Measurements from ENCODE around the gene GPR87. TPM values are rescaled to one million over a fixed set of nuclear protein-coding genes. Genes with fewer than 3 reads are reported as not detected.

The GPR87 gene
- total and polyA plus RNA-seq, 9 of the 15 experiments (the other 6 are each of a cell fraction or from before 2014, with no cell fraction given): not detected

DNA sequence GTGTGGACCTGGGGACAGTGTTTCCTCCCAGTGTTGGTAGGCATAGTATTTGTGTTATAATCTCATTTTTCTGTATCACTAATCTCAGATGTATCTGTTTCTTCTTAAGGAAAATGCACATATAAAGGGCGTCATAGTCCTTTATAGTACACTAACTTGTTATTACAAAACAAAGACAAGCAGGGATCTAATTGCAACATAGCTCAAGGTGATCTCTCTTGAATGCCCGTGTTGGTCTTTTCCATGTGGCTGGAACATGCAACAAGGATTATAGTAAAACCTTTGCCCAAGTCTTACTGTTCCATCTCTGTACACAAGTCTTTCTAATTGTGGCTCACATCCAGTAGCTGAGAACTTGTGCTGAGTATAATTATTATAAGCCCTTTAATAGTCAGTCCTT, 3.5 kb upstream of the GPR87 start:
- no peaks in the 10 kb centered on the region for H3K9me3 ChIP-seq (replicated peaks; ENCODE audit: control insufficient read depth, insufficient read depth, low read depth, low read length)
- intact Hi-C loops (cut with micrococcal nuclease) (no loop called here), in situ Hi-C loops (cut with MboI) (no loop called here)
- no peaks in the 10 kb centered on the region for H3K9me1 ChIP-seq (ENCODE audit: control insufficient read depth, insufficient read depth, low read length)
- H3K4me2 ChIP-seq (ENCODE audit: insufficient read depth, low read length): no peak overlapping the region
- no peaks in the 10 kb centered on the region for H3K79me2 ChIP-seq (ENCODE audit: control insufficient read depth, insufficient read depth, low read length)
- H3K4me1 ChIP-seq (replicated peaks in 1 of 2; ENCODE audit: control insufficient read depth in 2 of 2, insufficient read depth in 2 of 2, low read length in 2 of 2): no peaks in the 10 kb centered on the region
- DNase-seq (ENCODE audit: extremely low read depth in 1 of 4, low spot score in 3 of 4) (no peak), FAIRE-seq (no peak), ATAC-seq (no peak)
- TF ChIP-seq ZNF830 (CRISPR knock-in tag; IDR thresholded peaks at IDR 0.05): no peak
- no peak for TF ChIP-seq KLF10 (CRISPR knock-in tag; IDR thresholded peaks at IDR 0.05)
- no peak for TF ChIP-seq TBP (optimal IDR thresholded peaks at IDR 0.05; ENCODE audit: low read depth, low read length)
- no peak for TF ChIP-seq ZBTB33 (CRISPR knock-in tag; IDR thresholded peaks at IDR 0.05)
- TF ChIP-seq, protein P1, sequence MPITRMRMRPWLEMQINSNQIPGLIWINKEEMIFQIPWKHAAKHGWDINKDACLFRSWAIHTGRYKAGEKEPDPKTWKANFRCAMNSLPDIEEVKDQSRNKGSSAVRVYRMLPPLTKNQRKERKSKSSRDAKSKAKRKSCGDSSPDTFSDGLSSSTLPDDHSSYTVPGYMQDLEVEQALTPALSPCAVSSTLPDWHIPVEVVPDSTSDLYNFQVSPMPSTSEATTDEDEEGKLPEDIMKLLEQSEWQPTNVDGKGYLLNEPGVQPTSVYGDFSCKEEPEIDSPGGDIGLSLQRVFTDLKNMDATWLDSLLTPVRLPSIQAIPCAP (CRISPR knock-in tag; IDR thresholded peaks at IDR 0.05; ENCODE audit: borderline replicate concordance): no peak
- no peak for TF ChIP-seq ELF2 (CRISPR knock-in tag; IDR thresholded peaks at IDR 0.05)
- no peak for TF ChIP-seq ZNF41 (CRISPR knock-in tag; conservative IDR thresholded peaks at IDR 0.05)
- TF ChIP-seq U2AF1 (optimal IDR thresholded peaks at IDR 0.05; ENCODE audit: low read depth, low read length): no peak
- no peak for TF ChIP-seq ZNF589 (CRISPR knock-in tag; IDR thresholded peaks at IDR 0.05; ENCODE audit: low read depth)
- no peak for TF ChIP-seq C11orf30 (IDR thresholded peaks at IDR 0.05; ENCODE audit: low read depth)
- no peak for TF ChIP-seq POLR3A (IDR thresholded peaks at IDR 0.05; ENCODE audit: borderline replicate concordance, extremely low read depth, insufficient read depth, insufficient read length)
- H3K27me3 ChIP-seq (ENCODE audit: control insufficient read depth in 2 of 2, insufficient read depth in 2 of 2, low read length in 2 of 2): peaks cover 5 to 8% of the 10 kb centered on the region in 2 experiments; a peak in 3 of 5 replicates
- no peaks in the 10 kb centered on the region for H3K36me3 ChIP-seq (ENCODE audit: control insufficient read depth, insufficient read depth, low read length)
- WGBS (ENCODE audit: insufficient coverage, low coverage, missing lambda C conversion rate): 0% methylated on average over 2 of the region's 2 CpGs
- H3K9ac ChIP-seq (ENCODE audit: insufficient read depth in 1 of 2, low read depth in 2 of 2, low read length in 2 of 2): no peak overlapping the region
- H3K27ac ChIP-seq (ENCODE audit: extremely low read depth, low read depth, low read length): no peak overlapping the region
- H2AFZ ChIP-seq (ENCODE audit: low read depth, low read length): no peak overlapping the region
- no peaks in the 10 kb centered on the region for H4K20me1 ChIP-seq (replicated peaks; ENCODE audit: control insufficient read depth, insufficient read depth, low read length)
- ChIA-PET POLR2A (interaction anchor here (1.2 kb wide), 1 partner anchor 12 kb away, joined by 3 read pairs; no protein-coding TSS in a partner anchor), CTCF (ENCODE audit: low intra/inter-chr PET ratio) (no interaction called here)
- BruUV-seq (replicated peaks): no TSS peak
- no peak overlapping the region for H3K4me3 ChIP-seq

Data from K562 (cell line).